Measurements from ENCODE around the gene UGT3A1. TPM values are rescaled to one million over a fixed set of nuclear protein-coding genes. Genes with fewer than 3 reads are reported as not detected.

The UGT3A1 gene
- total RNA-seq, 6 experiments from 2014 or later = 14.7 to 62.1 (median 30.3) TPM

DNA sequence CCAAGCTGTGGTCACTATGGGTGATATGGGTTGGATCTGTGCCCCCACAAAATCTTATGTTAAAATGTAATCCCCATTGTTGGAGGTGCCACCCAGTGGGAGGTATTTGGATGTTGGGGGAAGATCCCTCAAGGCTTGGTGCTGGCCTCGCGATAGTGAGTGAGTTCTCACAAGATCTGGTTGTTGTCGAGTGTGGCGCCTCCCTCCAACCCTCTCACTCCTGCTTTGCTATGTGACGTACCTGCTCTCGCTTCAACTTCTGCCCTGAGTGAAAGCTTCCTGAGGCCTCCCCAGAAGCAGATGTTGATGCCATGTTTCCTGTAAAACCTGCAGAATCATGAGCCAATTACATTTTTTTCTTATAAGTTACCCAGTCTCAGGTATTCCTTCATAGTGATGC, 40.0 kb upstream of the UGT3A1 start:
- WGBS (ENCODE audit: insufficient coverage, low coverage, low lambda C conversion rate, missing lambda C conversion rate) = 80% methylated on average over 6 of the region's 6 CpGs
- intact Hi-C loops (cut with DNase I) = no loop called here
- ATAC-seq (no peak), DNase-seq (no peak)
- Histone ChIP-seq H3K4me3 (no peak overlapping the region), H3K36me3 (no peaks in the 10 kb centered on the region), H3K4me1 (no peaks in the 10 kb centered on the region), H3K27ac (no peak overlapping the region), H3K27me3 (no peaks in the 10 kb centered on the region), H3K9me3 (no peaks in the 10 kb centered on the region)
- TF ChIP-seq, protein P1, sequence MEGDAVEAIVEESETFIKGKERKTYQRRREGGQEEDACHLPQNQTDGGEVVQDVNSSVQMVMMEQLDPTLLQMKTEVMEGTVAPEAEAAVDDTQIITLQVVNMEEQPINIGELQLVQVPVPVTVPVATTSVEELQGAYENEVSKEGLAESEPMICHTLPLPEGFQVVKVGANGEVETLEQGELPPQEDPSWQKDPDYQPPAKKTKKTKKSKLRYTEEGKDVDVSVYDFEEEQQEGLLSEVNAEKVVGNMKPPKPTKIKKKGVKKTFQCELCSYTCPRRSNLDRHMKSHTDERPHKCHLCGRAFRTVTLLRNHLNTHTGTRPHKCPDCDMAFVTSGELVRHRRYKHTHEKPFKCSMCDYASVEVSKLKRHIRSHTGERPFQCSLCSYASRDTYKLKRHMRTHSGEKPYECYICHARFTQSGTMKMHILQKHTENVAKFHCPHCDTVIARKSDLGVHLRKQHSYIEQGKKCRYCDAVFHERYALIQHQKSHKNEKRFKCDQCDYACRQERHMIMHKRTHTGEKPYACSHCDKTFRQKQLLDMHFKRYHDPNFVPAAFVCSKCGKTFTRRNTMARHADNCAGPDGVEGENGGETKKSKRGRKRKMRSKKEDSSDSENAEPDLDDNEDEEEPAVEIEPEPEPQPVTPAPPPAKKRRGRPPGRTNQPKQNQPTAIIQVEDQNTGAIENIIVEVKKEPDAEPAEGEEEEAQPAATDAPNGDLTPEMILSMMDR (IDR thresholded peaks at IDR 0.05) = no peak
- TF ChIP-seq POLR2A (IDR thresholded peaks at IDR 0.05) = no peak

DNA sequence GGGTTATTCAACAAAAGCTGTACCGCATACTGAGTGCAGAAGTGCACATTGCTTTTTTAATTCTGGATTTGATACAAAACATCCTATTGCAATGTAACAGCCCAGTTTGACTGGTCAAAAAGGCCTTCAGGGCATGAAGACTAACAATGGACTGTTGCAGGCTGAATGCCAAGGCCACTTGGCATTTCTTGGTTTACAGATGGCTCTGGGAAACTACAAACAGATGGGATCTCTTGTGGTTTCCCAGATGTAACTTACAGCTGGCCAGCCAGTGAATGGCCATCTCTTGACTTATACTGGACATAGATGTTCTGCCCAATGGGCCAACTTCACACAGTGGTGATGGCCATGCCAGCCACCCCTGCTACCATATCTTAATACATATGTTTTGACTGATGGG, 38.7 kb upstream of the UGT3A1 start:
- 100% methylated on average over 1 of the region's 1 CpG for WGBS (ENCODE audit: insufficient coverage, low coverage, low lambda C conversion rate, missing lambda C conversion rate)
- no peaks in the 10 kb centered on the region for H3K27me3 ChIP-seq
- H3K27ac ChIP-seq = no peak overlapping the region
- DNase-seq (no peak), ATAC-seq (no peak)
- intact Hi-C loops (cut with DNase I) = no loop called here
- no peaks in the 10 kb centered on the region for H3K4me1 ChIP-seq
- no peak overlapping the region for H3K4me3 ChIP-seq
- H3K9me3 ChIP-seq = no peaks in the 10 kb centered on the region
- H3K36me3 ChIP-seq = no peaks in the 10 kb centered on the region
- TF ChIP-seq, protein P1 (IDR thresholded peaks at IDR 0.05) = no peak
- no peak for TF ChIP-seq POLR2A (IDR thresholded peaks at IDR 0.05)

DNA sequence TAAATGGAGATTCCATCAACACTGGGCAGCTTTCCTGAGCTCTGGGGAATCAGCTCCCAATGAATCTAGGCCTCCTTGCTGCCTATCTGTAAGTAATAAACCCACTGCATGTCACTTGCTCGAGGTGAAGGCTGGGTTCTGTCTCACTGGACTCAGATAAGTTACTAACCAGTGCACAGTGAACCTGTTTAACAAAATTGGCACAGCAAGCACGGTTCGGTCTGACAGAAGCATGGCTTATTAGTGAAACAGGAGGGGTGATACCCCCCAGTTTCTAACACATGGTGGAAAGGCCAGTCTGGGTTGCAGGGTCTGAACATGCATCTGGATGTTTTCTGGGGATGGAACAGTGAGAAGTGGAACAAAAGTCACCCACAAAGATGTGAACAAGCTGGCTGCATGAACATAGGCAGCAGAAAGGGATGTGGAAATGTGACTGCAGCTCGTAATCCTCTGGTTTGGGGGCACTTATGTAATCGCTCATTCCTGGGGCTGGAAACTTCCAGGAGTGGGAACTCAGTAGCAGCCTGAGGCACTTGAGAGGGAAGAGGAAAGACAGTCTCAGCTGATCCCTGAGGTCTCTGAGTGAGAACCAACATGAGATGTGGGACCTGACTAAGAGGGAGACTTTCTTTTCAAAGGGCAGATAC, 37.8 kb upstream of the UGT3A1 start:
- H3K36me3 ChIP-seq = no peaks in the 10 kb centered on the region
- H3K27me3 ChIP-seq = no peaks in the 10 kb centered on the region
- H3K4me1 ChIP-seq = no peaks in the 10 kb centered on the region
- DNase-seq (no peak), ATAC-seq (no peak)
- H3K9me3 ChIP-seq = no peaks in the 10 kb centered on the region
- intact Hi-C loops (cut with DNase I) = no loop called here
- no peak overlapping the region for H3K4me3 ChIP-seq
- no peak for TF ChIP-seq POLR2A (IDR thresholded peaks at IDR 0.05)
- TF ChIP-seq, protein P1 (IDR thresholded peaks at IDR 0.05) = no peak
- H3K27ac ChIP-seq = no peak overlapping the region
- WGBS (ENCODE audit: insufficient coverage, low coverage, low lambda C conversion rate, missing lambda C conversion rate) = 74% methylated on average over 4 of the region's 5 CpGs

DNA sequence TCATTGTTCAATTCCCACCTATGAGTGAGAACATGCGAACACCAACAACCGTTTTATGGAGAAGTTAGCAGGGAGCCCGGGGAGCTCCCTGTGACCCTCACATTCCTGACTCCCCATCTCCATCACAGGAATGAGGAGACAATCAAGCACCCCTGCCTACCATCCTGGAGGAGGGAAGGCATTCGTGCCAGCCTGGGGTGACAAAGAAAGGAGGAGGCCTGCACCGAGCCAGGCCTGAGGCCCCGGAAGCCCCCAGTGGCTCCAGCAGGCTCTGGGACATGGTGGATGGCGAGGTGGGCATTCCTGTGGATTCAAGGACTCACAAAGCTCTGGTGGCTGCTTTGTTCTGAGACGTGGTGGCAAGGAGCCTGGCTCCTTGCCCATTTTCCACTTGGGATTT, 36.5 kb upstream of the UGT3A1 start:
- no peak for TF ChIP-seq POLR2A (IDR thresholded peaks at IDR 0.05)
- TF ChIP-seq, protein P1 (IDR thresholded peaks at IDR 0.05) = no peak
- Histone ChIP-seq H3K27me3 (no peaks in the 10 kb centered on the region), H3K4me1 (no peaks in the 10 kb centered on the region), H3K27ac (no peak overlapping the region), H3K36me3 (no peaks in the 10 kb centered on the region), H3K9me3 (no peaks in the 10 kb centered on the region), H3K4me3 (no peak overlapping the region)
- ATAC-seq (no peak), DNase-seq (no peak)
- intact Hi-C loops (cut with DNase I) = no loop called here
- 87% methylated on average over 5 of the region's 8 CpGs for WGBS (ENCODE audit: insufficient coverage, low coverage, low lambda C conversion rate, missing lambda C conversion rate)
